ENCODE data around the gene TNFSF18. TPM values are rescaled to one million over a fixed set of nuclear protein-coding genes. Genes with fewer than 3 reads are reported as not detected.
"Not testable (repeated sequence)": the region's sequence is repeated elsewhere in the genome, so short reads cannot be mapped to it uniquely, and the experiment has no call there.

TNFSF18 gene
- total and polyA plus RNA-seq, 2 donors, result 0.42 to 0.52 TPM

DNA sequence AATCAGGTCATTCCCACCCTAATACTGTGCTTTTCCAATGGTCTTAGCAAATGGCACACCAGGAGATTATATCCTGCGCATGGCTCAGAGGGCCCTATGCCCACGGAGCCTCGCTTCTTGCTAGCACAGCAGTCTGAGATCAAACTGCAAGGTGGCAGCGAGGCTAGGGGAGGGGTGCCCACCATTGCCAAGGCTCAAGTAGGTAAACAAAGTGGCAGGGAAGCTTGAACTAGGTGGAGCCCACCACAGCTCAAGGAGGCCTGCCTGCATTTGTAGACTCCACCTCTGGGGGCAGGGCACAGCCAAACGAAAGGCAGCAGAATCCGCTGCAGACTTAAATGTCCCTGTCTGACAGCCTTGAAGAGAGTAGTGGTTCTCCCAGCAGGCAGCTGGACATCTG, 23.5 kb upstream of the TNFSF18 start:
- H3K27ac ChIP-seq (ENCODE audit: low read depth in 1 of 2, low read length in 1 of 2); DNase-seq (ENCODE audit: low read depth in 6 of 9, low spot score in 9 of 9); H3K27me3 ChIP-seq (ENCODE audit: control insufficient read depth in 2 of 2, insufficient read depth in 1 of 2, low read length in 1 of 2); H3K4me1 ChIP-seq (ENCODE audit: control insufficient read depth in 2 of 2, insufficient read depth in 2 of 2, low read length in 2 of 2); H3K9me3 ChIP-seq (ENCODE audit: control insufficient read depth in 2 of 2, insufficient read depth in 1 of 2, low read length in 1 of 2); H3K4me3 ChIP-seq (ENCODE audit: low read length in 2 of 2); H3K36me3 ChIP-seq (ENCODE audit: control insufficient read depth in 2 of 2, insufficient read depth in 2 of 2, low read length in 1 of 2): not testable (repeated sequence)
- 97% methylated on average over 6 of the region's 6 CpGs for WGBS

DNA sequence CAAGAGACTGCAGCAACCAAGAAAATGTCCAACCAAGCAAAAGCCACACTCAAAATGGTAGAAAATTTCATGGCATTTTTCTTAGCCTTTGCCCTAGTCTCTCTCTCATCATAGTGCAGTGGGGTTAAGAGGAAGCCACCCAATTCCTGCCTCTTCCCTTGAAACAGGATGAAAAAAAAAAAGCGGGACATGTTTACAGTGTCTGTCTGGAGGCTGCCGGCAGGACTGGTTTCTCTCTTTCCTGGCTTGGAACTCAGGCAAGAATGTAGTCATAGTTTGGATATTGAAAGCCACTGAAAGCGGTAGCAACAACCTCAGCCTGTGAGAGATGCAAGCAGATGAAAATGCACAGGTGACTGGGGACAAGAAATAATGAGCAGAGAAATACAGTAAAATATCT, 13.3 kb upstream of the TNFSF18 start:
- Histone ChIP-seq H3K27ac (ENCODE audit: low read depth in 1 of 2, low read length in 1 of 2) (no peak overlapping the region), H3K4me1 (ENCODE audit: control insufficient read depth in 2 of 2, insufficient read depth in 2 of 2, low read length in 2 of 2) (no peaks in the 10 kb centered on the region)

DNA sequence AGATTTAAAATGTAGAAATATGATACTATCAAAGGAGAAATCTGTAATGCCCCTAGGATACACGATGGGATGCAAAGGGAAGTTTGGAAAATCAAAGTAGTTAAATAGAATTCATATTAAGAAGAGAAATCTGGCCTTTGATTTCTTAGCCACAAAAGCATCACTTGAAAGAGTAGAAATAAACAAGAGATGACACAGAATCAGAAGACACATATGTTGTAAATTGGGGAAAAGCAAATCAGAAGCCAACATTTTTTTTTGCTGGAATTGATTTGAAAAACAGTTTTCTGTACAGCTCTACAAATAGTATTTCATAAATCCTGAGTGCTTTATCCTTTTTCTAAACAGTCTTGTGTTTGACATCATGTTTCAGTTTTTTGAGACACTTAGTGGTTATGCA, 12.4 kb upstream of the TNFSF18 start:
- no peaks in the 10 kb centered on the region for H3K4me1 ChIP-seq (ENCODE audit: control insufficient read depth in 2 of 2, insufficient read depth in 2 of 2, low read length in 2 of 2)
- no peak overlapping the region for H3K4me3 ChIP-seq (ENCODE audit: low read length in 2 of 2)
- H3K36me3 ChIP-seq (ENCODE audit: control insufficient read depth in 2 of 2, insufficient read depth in 2 of 2, low read length in 1 of 2), result no peaks in the 10 kb centered on the region
- no peak for DNase-seq (ENCODE audit: low read depth in 6 of 9, low spot score in 9 of 9)
- H3K9me3 ChIP-seq (ENCODE audit: control insufficient read depth in 2 of 2, insufficient read depth in 1 of 2, low read length in 1 of 2), result no peaks in the 10 kb centered on the region
- H3K27ac ChIP-seq (ENCODE audit: low read depth in 1 of 2, low read length in 1 of 2), result no peak overlapping the region
- 97% methylated on average over 1 of the region's 1 CpG for WGBS
- no peaks in the 10 kb centered on the region for H3K27me3 ChIP-seq (ENCODE audit: control insufficient read depth in 2 of 2, insufficient read depth in 1 of 2, low read length in 1 of 2)

More for the DNA sequence above, 13.3 kb upstream of the TNFSF18 start:
- no peak for DNase-seq (ENCODE audit: low read depth in 6 of 9, low spot score in 9 of 9)
- no peaks in the 10 kb centered on the region for H3K36me3 ChIP-seq (ENCODE audit: control insufficient read depth in 2 of 2, insufficient read depth in 2 of 2, low read length in 1 of 2)
- H3K9me3 ChIP-seq (ENCODE audit: control insufficient read depth in 2 of 2, insufficient read depth in 1 of 2, low read length in 1 of 2), result no peaks in the 10 kb centered on the region
- H3K27me3 ChIP-seq (ENCODE audit: control insufficient read depth in 2 of 2, insufficient read depth in 1 of 2, low read length in 1 of 2), result no peaks in the 10 kb centered on the region
- H3K4me3 ChIP-seq (ENCODE audit: low read length in 2 of 2), result no peak overlapping the region
- 94% methylated on average over 3 of the region's 3 CpGs for WGBS

DNA sequence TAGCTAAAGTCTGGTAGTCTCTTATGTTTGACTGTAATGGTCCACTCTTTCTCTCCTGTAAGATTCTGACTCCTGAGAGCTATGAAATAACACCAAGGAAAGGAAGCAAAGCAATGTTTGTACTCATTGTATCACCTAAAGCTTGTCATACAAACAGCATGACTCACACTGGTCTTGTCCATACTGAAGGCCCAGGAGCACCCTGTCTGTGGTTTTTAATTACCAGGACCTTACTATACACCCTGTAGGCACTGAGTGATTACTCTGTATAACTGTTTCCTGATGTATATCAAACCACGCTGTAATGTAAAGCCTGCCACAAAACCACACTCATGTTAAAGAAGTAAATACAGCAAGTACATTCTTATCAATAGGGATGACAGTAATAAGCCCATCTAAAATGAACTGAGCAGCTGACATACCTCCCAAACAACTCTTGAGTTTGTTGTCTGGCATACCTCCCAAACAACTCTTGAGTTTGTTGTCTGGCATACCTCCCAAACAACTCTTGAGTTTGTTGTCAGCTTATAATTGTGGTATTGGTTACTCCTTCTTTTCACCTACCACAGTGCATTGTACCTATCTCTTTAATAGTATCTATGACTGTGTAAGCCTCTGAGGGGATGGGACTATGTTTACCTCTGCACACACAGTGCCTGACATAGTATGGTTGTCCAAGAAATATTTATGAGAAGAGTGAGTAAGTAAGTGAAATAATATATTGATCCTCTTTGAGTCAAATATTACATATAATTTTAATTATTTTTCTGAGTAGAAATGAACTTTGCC, 11.6 kb upstream of the TNFSF18 start:
- 16% methylated on average over 1 of the region's 1 CpG for WGBS
- Histone ChIP-seq H3K27ac (ENCODE audit: low read depth in 1 of 2, low read length in 1 of 2) (no peak overlapping the region), H3K9me3 (ENCODE audit: control insufficient read depth in 2 of 2, insufficient read depth in 1 of 2, low read length in 1 of 2) (no peaks in the 10 kb centered on the region), H3K4me1 (ENCODE audit: control insufficient read depth in 2 of 2, insufficient read depth in 2 of 2, low read length in 2 of 2) (no peaks in the 10 kb centered on the region), H3K4me3 (ENCODE audit: low read length in 2 of 2) (no peak overlapping the region), H3K36me3 (ENCODE audit: control insufficient read depth in 2 of 2, insufficient read depth in 2 of 2, low read length in 1 of 2) (no peaks in the 10 kb centered on the region), H3K27me3 (ENCODE audit: control insufficient read depth in 2 of 2, insufficient read depth in 1 of 2, low read length in 1 of 2) (no peaks in the 10 kb centered on the region)
- no peak for DNase-seq (ENCODE audit: low read depth in 6 of 9, low spot score in 9 of 9)

DNA sequence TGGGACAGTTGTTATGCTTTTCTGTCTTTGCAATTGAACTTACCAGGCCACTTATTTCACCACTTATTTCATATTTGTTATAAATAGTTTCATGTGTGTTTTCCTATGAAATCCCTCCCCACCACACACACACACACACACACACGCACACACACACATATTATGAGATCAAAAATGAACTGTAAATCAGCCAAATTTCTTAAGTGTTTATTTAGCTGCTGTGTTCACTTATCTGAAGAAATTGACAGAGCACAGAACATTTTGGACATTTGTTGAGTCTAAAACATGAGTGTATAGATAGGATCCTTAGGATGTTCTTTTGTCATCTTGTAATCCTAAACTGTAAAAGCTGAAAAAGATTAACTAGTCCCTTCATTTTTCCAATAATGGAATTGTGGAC, 7.8 kb upstream of the TNFSF18 start:
- Histone ChIP-seq H3K4me1 (ENCODE audit: control insufficient read depth in 2 of 2, insufficient read depth in 2 of 2, low read length in 2 of 2) (no peaks in the 10 kb centered on the region), H3K27ac (ENCODE audit: low read depth in 1 of 2, low read length in 1 of 2) (no peak overlapping the region)
- WGBS, result 96% methylated on average over 1 of the region's 1 CpG

DNA sequence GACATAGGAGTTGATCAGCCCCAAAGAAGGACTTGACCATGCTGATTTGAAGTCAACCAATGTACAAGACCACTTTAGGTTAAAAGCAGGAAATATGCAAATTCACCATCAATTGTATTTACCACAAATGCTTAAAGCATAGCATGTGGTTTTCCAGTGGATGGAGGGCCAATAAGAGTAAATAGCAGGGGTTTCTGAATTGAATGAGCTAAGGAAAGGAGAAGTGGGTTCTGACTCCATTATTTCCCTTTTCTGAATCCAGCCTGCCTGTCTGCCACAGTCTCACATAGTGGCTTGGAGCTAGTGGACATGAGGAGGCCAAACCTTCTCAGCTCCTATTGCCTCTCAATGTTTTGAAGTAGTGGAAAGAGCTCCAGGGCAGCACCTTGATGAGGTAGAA, 7.2 kb upstream of the TNFSF18 start:
- Histone ChIP-seq H3K27me3 (ENCODE audit: control insufficient read depth in 2 of 2, insufficient read depth in 1 of 2, low read length in 1 of 2) (no peaks in the 10 kb centered on the region), H3K4me1 (ENCODE audit: control insufficient read depth in 2 of 2, insufficient read depth in 2 of 2, low read length in 2 of 2) (no peaks in the 10 kb centered on the region), H3K36me3 (ENCODE audit: control insufficient read depth in 2 of 2, insufficient read depth in 2 of 2, low read length in 1 of 2) (no peaks in the 10 kb centered on the region), H3K9me3 (ENCODE audit: control insufficient read depth in 2 of 2, insufficient read depth in 1 of 2, low read length in 1 of 2) (no peaks in the 10 kb centered on the region), H3K4me3 (ENCODE audit: low read length in 2 of 2) (no peak overlapping the region), H3K27ac (ENCODE audit: low read depth in 1 of 2, low read length in 1 of 2) (no peak overlapping the region)
- DNase-seq (ENCODE audit: low read depth in 6 of 9, low spot score in 9 of 9), result no peak

More for the DNA sequence above, 7.8 kb upstream of the TNFSF18 start:
- Histone ChIP-seq H3K36me3 (ENCODE audit: control insufficient read depth in 2 of 2, insufficient read depth in 2 of 2, low read length in 1 of 2) (no peaks in the 10 kb centered on the region), H3K9me3 (ENCODE audit: control insufficient read depth in 2 of 2, insufficient read depth in 1 of 2, low read length in 1 of 2) (no peaks in the 10 kb centered on the region), H3K4me3 (ENCODE audit: low read length in 2 of 2) (no peak overlapping the region), H3K27me3 (ENCODE audit: control insufficient read depth in 2 of 2, insufficient read depth in 1 of 2, low read length in 1 of 2) (no peaks in the 10 kb centered on the region)
- DNase-seq (ENCODE audit: low read depth in 6 of 9, low spot score in 9 of 9), result no peak

DNA sequence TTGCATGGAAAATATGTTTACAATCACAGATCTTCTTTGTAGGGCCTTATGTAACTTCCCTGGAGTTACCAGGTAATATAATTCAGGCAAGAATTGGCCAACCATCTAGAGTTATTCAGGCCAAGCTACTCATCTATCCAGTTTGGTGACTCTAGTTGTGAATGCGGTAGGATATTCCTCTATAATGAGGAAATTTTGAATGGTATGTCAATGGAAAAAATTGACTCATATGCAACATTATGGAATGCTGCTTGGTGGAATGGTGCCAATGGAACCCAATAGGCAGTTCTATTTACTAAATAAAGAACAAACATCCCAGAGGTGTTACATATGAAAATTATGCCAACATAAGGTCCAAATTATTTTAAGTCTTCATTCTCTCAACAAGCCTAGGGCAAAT, 5.6 kb upstream of the TNFSF18 start:
- H3K27ac ChIP-seq (ENCODE audit: low read depth in 1 of 2, low read length in 1 of 2), result no peak overlapping the region
- no peak for DNase-seq (ENCODE audit: low read depth in 6 of 9, low spot score in 9 of 9)
- no peaks in the 10 kb centered on the region for H3K9me3 ChIP-seq (ENCODE audit: control insufficient read depth in 2 of 2, insufficient read depth in 1 of 2, low read length in 1 of 2)
- H3K27me3 ChIP-seq (ENCODE audit: control insufficient read depth in 2 of 2, insufficient read depth in 1 of 2, low read length in 1 of 2), result no peaks in the 10 kb centered on the region
- no peak overlapping the region for H3K4me3 ChIP-seq (ENCODE audit: low read length in 2 of 2)
- no peaks in the 10 kb centered on the region for H3K4me1 ChIP-seq (ENCODE audit: control insufficient read depth in 2 of 2, insufficient read depth in 2 of 2, low read length in 2 of 2)
- WGBS, result 49% methylated on average over 1 of the region's 1 CpG
- no peaks in the 10 kb centered on the region for H3K36me3 ChIP-seq (ENCODE audit: control insufficient read depth in 2 of 2, insufficient read depth in 2 of 2, low read length in 1 of 2)

DNA sequence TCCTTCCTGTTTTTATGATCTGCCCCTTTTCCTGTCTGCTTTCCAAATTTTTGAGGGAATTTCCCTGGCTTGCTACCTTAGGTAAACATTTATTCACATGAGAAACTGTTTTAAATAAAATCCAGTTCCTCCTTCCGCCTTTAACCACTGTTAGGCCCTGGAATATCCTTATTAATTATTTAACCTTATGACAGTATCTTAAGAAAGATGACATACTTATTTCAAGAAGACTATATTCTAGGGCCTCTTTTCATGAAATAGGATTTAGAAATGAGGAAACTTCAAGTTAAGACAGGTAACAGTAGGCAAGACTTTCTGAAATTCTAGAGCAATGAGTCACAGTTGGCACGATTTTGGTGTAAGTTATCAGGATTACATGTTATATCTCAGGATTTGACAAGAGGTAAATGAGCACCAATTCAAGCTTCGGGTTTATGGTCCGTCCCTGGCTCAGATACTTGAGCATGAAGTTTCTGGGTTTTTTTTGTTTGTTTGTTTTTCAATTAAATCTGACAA, 2.0 kb upstream of the TNFSF18 start:
- Histone ChIP-seq H3K36me3 (ENCODE audit: control insufficient read depth in 2 of 2, insufficient read depth in 2 of 2, low read length in 1 of 2) (no peaks in the 10 kb centered on the region), H3K27me3 (ENCODE audit: control insufficient read depth in 2 of 2, insufficient read depth in 1 of 2, low read length in 1 of 2) (no peaks in the 10 kb centered on the region), H3K27ac (ENCODE audit: low read depth in 1 of 2, low read length in 1 of 2) (no peak overlapping the region), H3K9me3 (ENCODE audit: control insufficient read depth in 2 of 2, insufficient read depth in 1 of 2, low read length in 1 of 2) (no peaks in the 10 kb centered on the region), H3K4me3 (ENCODE audit: low read length in 2 of 2) (no peak overlapping the region), H3K4me1 (ENCODE audit: control insufficient read depth in 2 of 2, insufficient read depth in 2 of 2, low read length in 2 of 2) (no peaks in the 10 kb centered on the region)
- WGBS, result 82% methylated on average over 4 of the region's 4 CpGs
- peak in 1 of 9 donors; percentile 14 for DNase-seq (ENCODE audit: low read depth in 6 of 9, low spot score in 9 of 9)

DNA sequence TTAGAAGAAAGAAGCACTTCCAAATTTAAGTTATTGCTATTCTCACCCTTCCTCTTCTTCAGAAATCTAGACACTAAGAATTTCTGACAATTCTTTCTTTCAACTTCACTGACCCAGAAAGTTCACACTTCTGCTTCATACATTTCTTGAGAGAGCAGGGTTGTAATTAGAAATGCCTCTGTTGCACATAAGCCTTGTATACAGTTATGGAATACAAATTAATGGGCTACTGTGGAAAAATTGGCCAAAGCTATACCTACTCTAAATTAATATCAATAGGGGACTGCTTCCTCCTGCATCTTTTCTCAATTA, 1.5 kb downstream of the TNFSF18 start:
- Histone ChIP-seq H3K4me1 (ENCODE audit: control insufficient read depth in 2 of 2, insufficient read depth in 2 of 2, low read length in 2 of 2) (no peaks in the 10 kb centered on the region), H3K4me3 (ENCODE audit: low read length in 2 of 2) (no peak overlapping the region)

More for the DNA sequence above, 1.5 kb downstream of the TNFSF18 start:
- no peak for DNase-seq (ENCODE audit: low read depth in 6 of 9, low spot score in 9 of 9)
- Histone ChIP-seq H3K36me3 (ENCODE audit: control insufficient read depth in 2 of 2, insufficient read depth in 2 of 2, low read length in 1 of 2) (no peaks in the 10 kb centered on the region), H3K9me3 (ENCODE audit: control insufficient read depth in 2 of 2, insufficient read depth in 1 of 2, low read length in 1 of 2) (no peaks in the 10 kb centered on the region), H3K27ac (ENCODE audit: low read depth in 1 of 2, low read length in 1 of 2) (no peak overlapping the region), H3K27me3 (ENCODE audit: control insufficient read depth in 2 of 2, insufficient read depth in 1 of 2, low read length in 1 of 2) (no peaks in the 10 kb centered on the region)

All from thymus (tissue), 11 donors.